GM13977 (cell line): ENCODE data around the gene F7.
"Not testable (repeated sequence)": the region's sequence is repeated elsewhere in the genome, so short reads cannot be mapped to it uniquely, and the experiment has no call there.

ENCODE experiments used
- DNase-seq: peaks from one replicate; pipeline ENCODE4 v3.0.0; 2012; ENCODE audit warnings: low spot score
- CTCF ChIP-seq: IDR thresholded peaks from 2 replicates; pipeline ENCODE4 v1.5.1; 2012; ENCODE audit warnings: mild to moderate bottlenecking, control low read depth; ENCODE audit not compliant: insufficient read depth; ENCODE audit errors: extremely low read depth, missing control alignments
- in situ Hi-C: fragments of 300-500 bp; cut with MboI; formaldehyde crosslinking; loops from one replicate; pipeline ENCODE4 v1.12.0; 2022; ENCODE audit warnings: low sequenced_read_pairs, low pct_unique_long_range_greater_than_20kb, mixed read lengths, inconsistent platforms; ENCODE audit not compliant: unreplicated experiment

Gene F7

GRCh38 chr13:113160983-113161382 is 55.4 kb downstream of the F7 start:
- no peak for TF ChIP-seq CTCF
- no peak for DNase-seq
- in situ Hi-C loops, result no loop called here

GRCh38 chr13:113161433-113161832 is 55.8 kb downstream of the F7 start:
- no peak for DNase-seq
- no peak for TF ChIP-seq CTCF
- in situ Hi-C loops, result no loop called here

- DNase-seq, in situ Hi-C loops: not testable (repeated sequence)
Measured at GRCh38 chr13:113161975-113162374, 56.4 kb downstream of the F7 start.

GRCh38 chr13:113162783-113163685 is 57.4 kb downstream of the F7 start:
- in situ Hi-C loops, result no loop called here
- DNase-seq, result no peak
- TF ChIP-seq CTCF, result no peak

GRCh38 chr13:113164492-113164891 is 58.9 kb downstream of the F7 start:
- TF ChIP-seq CTCF, result no peak
- in situ Hi-C loops, result no loop called here
- DNase-seq, result no peak

GRCh38 chr13:113166266-113166665 is 60.7 kb downstream of the F7 start:
- no peak for TF ChIP-seq CTCF

GRCh38 chr13:113166681-113167080 is 61.1 kb downstream of the F7 start:
- DNase-seq, result no peak
- TF ChIP-seq CTCF, result no peak
- in situ Hi-C loops, result no loop called here

More at GRCh38 chr13:113166266-113166665, 60.7 kb downstream of the F7 start:
- no peak for DNase-seq
- in situ Hi-C loops, result no loop called here
